NCI-H2107 treated with DMSO at 0.1 percent for 48 hours (cell line): Measurements from ENCODE around the gene CCHCR1.
"Not testable (repeated sequence)": the region's sequence is repeated elsewhere in the genome, so short reads cannot be mapped to it uniquely, and the experiment has no call there.

Source experiments
- DNase-seq: peaks from one replicate; lab custom pipeline; 2025; ENCODE audit not compliant: unreplicated experiment; lab: John Stamatoyannopoulos, UW

The CCHCR1 gene

GRCh38 chr6:31157513-31158139 lies at the start of gene CCHCR1:
CCHCR1 (minus strand) TSS chr6:31157802; CDS start chr6:31157600, 202 bp downstream.
- no peak for DNase-seq

GRCh38 chr6:31205638-31206037 lies 48.0 kb upstream of the CCHCR1 start:
- no peak for DNase-seq

- no peak for DNase-seq
Observed at GRCh38 chr6:31204751-31205145, 47.1 kb upstream of the CCHCR1 start.

- peak; percentile 75 for DNase-seq
Observed at GRCh38 chr6:31203345-31203979, 45.9 kb upstream of the CCHCR1 start.

- DNase-seq, result no peak
Observed at GRCh38 chr6:31202259-31203166, 44.9 kb upstream of the CCHCR1 start.

- not testable (repeated sequence) for DNase-seq
Observed at GRCh38 chr6:31199105-31199452, 41.5 kb upstream of the CCHCR1 start.

GRCh38 chr6:31197559-31198305 lies 40.1 kb upstream of the CCHCR1 start:
- peak; percentile 41 for DNase-seq

GRCh38 chr6:31196251-31197022 lies 38.8 kb upstream of the CCHCR1 start:
- not testable (repeated sequence) for DNase-seq

- not testable (repeated sequence) for DNase-seq
Observed at GRCh38 chr6:31195308-31195979, 37.8 kb upstream of the CCHCR1 start.

GRCh38 chr6:31194061-31194834 lies 36.6 kb upstream of the CCHCR1 start:
- no peak for DNase-seq

GRCh38 chr6:31193206-31193605 lies 35.6 kb upstream of the CCHCR1 start:
- no peak for DNase-seq

GRCh38 chr6:31192431-31193105 lies 35.0 kb upstream of the CCHCR1 start:
- DNase-seq, result peak; percentile 18

- no peak for DNase-seq
Observed at GRCh38 chr6:31190488-31190887, 32.9 kb upstream of the CCHCR1 start.

GRCh38 chr6:31189223-31189622 lies 31.6 kb upstream of the CCHCR1 start:
- DNase-seq, result not testable (repeated sequence)

- no peak for DNase-seq
Observed at GRCh38 chr6:31187780-31188194, 30.2 kb upstream of the CCHCR1 start.

- no peak for DNase-seq
Observed at GRCh38 chr6:31186052-31186734, 28.6 kb upstream of the CCHCR1 start.

GRCh38 chr6:31185695-31186051 lies 28.1 kb upstream of the CCHCR1 start:
- DNase-seq, result not testable (repeated sequence)

GRCh38 chr6:31183859-31184258 lies 26.3 kb upstream of the CCHCR1 start:
- not testable (repeated sequence) for DNase-seq
